Activated CD4-positive, alpha-beta memory T cell treated with anti-CD3 and anti-CD28 coated beads, Interleukin-2, amount 10 ng/mL, durations not matched to agents 7 days and 5 days (primary cell): ENCODE results near the gene IQCN. TPM values are rescaled to one million over a fixed set of nuclear protein-coding genes. Genes with fewer than 3 reads are reported as not detected.
A peak's percentile ranks its signal among the peaks of the same experiment; 100 is the strongest.

ENCODE experiments used
- CTCF ChIA-PET: fragments of 350-600 bp; sonication (Branson Sonifier 250); formaldehyde crosslinking; loops from one replicate; lab custom pipeline; 2021; ENCODE audit warnings: antibody characterized with exemption, inconsistent platforms; lab: Charles Lee
- POLR2A ChIA-PET: fragments of 350-600 bp; sonication (Branson Sonifier 250); formaldehyde crosslinking; loops from one replicate; lab custom pipeline; 2021; ENCODE audit warnings: antibody characterized with exemption; lab: Charles Lee
- DNase-seq: peaks from one replicate; pipeline ENCODE4 v3.0.0-alpha.2; 2020
- H3K27ac Mint-ChIP-seq: one replicate; pipeline ENCODE4 v1.8.0; 2021; ENCODE audit warnings: mild to moderate bottlenecking, mixed read lengths
- H3K27me3 Mint-ChIP-seq: one replicate; pipeline ENCODE4 v1.8.0; 2021; ENCODE audit warnings: mixed read lengths
- H3K36me3 Mint-ChIP-seq: one replicate; pipeline ENCODE4 v1.8.0; 2021; ENCODE audit warnings: low read depth, mixed read lengths
- H3K4me1 Mint-ChIP-seq: one replicate; pipeline ENCODE4 v1.8.0; 2021; ENCODE audit warnings: mixed read lengths
- H3K4me3 Mint-ChIP-seq: one replicate; pipeline ENCODE4 v1.8.0; 2021; ENCODE audit warnings: mild to moderate bottlenecking, mixed read lengths
- H3K9me3 Mint-ChIP-seq: one replicate; pipeline ENCODE4 v1.8.0; 2021; ENCODE audit warnings: mixed read lengths
- total RNA-seq, 2 experiments: library from RNA; stranded (reverse); gene quantifications; one replicate each; pipeline ENCODE4 v1.2.3, GENCODE V29; 2021

The IQCN gene
- 1 to 10 TPM; 1.6 to 1.7 TPM for total RNA-seq

GRCh38 chr19:18274219-18274780 lies at the start of gene IQCN:
Gene IQCN (minus strand): TSS chr19:18274452. CDS start chr19:18269478, 4,974 bp downstream.
- DNase-seq: peak; percentile 45
- ChIA-PET CTCF (interaction anchor here (0.8 to 5.6 kb wide), 3 partner anchors 30 to 54 kb away, joined by 3 to 43 read pairs (median 4); no protein-coding TSS in a partner anchor), POLR2A (interaction anchor here (0.6 to 15.1 kb wide), 4 partner anchors 18 to 155 kb away, joined by 3 to 1184 read pairs (median 4); partner anchors contain the start of gene LSM4)
- H3K9me3 Mint-ChIP-seq: no peaks in the 10 kb centered on the region
- peaks cover 40% of the 10 kb centered on the region for H3K36me3 Mint-ChIP-seq
- H3K4me3 Mint-ChIP-seq: no peak within 1 kb of the TSS
- no peak within 1 kb of the TSS for H3K27ac Mint-ChIP-seq
- no peaks in the 10 kb centered on the region for H3K27me3 Mint-ChIP-seq
- peaks cover 36% of the 10 kb centered on the region for H3K4me1 Mint-ChIP-seq

GRCh38 chr19:18322759-18323460 lies 48.7 kb upstream of the IQCN start, which contains the start of gene LSM4:
Gene LSM4 (minus strand): TSS chr19:18323076. CDS start chr19:18323020, 56 bp downstream.
- Mint-ChIP-seq H3K36me3 (peaks cover 38% of the 10 kb centered on the region), H3K4me3 (peak within 1 kb of the TSS; percentile 91), H3K27me3 (no peaks in the 10 kb centered on the region), H3K27ac (peak within 1 kb of the TSS; percentile 96), H3K9me3 (no peaks in the 10 kb centered on the region), H3K4me1 (peaks cover 54% of the 10 kb centered on the region)
- ChIA-PET POLR2A (interaction anchor here (0.8 to 25.3 kb wide), 15 partner anchors 16 to 249 kb away, joined by 3 to 1184 read pairs (median 7); partner anchors contain the start of genes IQCN, JUND, MPV17L2 and RAB3A), CTCF (interaction anchor here (0.6 to 13.8 kb wide), 17 partner anchors 9 to 171 kb away, joined by 3 to 393 read pairs (median 5); partner anchors contain the start of genes JUND, MPV17L2, RAB3A and SSBP4)
- peak; percentile 100 for DNase-seq

GRCh38 chr19:18322318-18322758 lies 48.1 kb upstream of the IQCN start:
- ChIA-PET POLR2A (interaction anchor here (0.9 to 25.3 kb wide), 16 partner anchors 9 to 1013 kb away, joined by 3 to 1184 read pairs (median 6); partner anchors contain the start of genes DDA1, IQCN, JUND and MPV17L2), CTCF (interaction anchor here (0.6 to 13.8 kb wide), 20 partner anchors 10 to 170 kb away, joined by 3 to 393 read pairs (median 5); partner anchors contain the start of genes IQCN, JUND, MPV17L2 and RAB3A)
- H3K27ac Mint-ChIP-seq: peak overlapping the region; percentile 96
- H3K36me3 Mint-ChIP-seq: peaks cover 42% of the 10 kb centered on the region
- DNase-seq: peak; percentile 65
- peaks cover 60% of the 10 kb centered on the region for H3K4me1 Mint-ChIP-seq
- no peaks in the 10 kb centered on the region for H3K9me3 Mint-ChIP-seq
- H3K27me3 Mint-ChIP-seq: no peaks in the 10 kb centered on the region
- H3K4me3 Mint-ChIP-seq: peak overlapping the region; percentile 91

GRCh38 chr19:18321734-18322102 lies 47.5 kb upstream of the IQCN start:
- POLR2A ChIA-PET: interaction anchor here (0.9 to 25.3 kb wide), 16 partner anchors 9 to 1012 kb away, joined by 3 to 1184 read pairs (median 6); partner anchors contain the start of genes DDA1, IQCN, JUND and MPV17L2
- H3K36me3 Mint-ChIP-seq: peaks cover 42% of the 10 kb centered on the region
- peaks cover 61% of the 10 kb centered on the region for H3K4me1 Mint-ChIP-seq
- CTCF ChIA-PET: interaction anchor here (0.7 to 13.8 kb wide), 15 partner anchors 10 to 170 kb away, joined by 3 to 393 read pairs (median 5); partner anchors contain the start of genes IQCN, JUND and RAB3A
- H3K9me3 Mint-ChIP-seq: no peaks in the 10 kb centered on the region
- peak overlapping the region; percentile 91 for H3K4me3 Mint-ChIP-seq
- DNase-seq: peak; percentile 61
- H3K27ac Mint-ChIP-seq: peak overlapping the region; percentile 96
- H3K27me3 Mint-ChIP-seq: no peaks in the 10 kb centered on the region

- ChIA-PET CTCF (interaction anchor here (0.9 to 13.8 kb wide), 10 partner anchors 7 to 160 kb away, joined by 3 to 393 read pairs (median 6); partner anchors contain the start of gene JUND), POLR2A (interaction anchor here (1.2 to 25.3 kb wide), 10 partner anchors 10 to 1012 kb away, joined by 3 to 1184 read pairs (median 7); partner anchors contain the start of genes DDA1, IQCN, JUND and MPV17L2)
- H3K9me3 Mint-ChIP-seq: no peaks in the 10 kb centered on the region
- peak overlapping the region; percentile 96 for H3K27ac Mint-ChIP-seq
- H3K36me3 Mint-ChIP-seq: peaks cover 42% of the 10 kb centered on the region
- no peaks in the 10 kb centered on the region for H3K27me3 Mint-ChIP-seq
- peaks cover 66% of the 10 kb centered on the region for H3K4me1 Mint-ChIP-seq
- peak overlapping the region; percentile 91 for H3K4me3 Mint-ChIP-seq
- DNase-seq: no peak
Measured at GRCh38 chr19:18320865-18321733, 46.8 kb upstream of the IQCN start.

GRCh38 chr19:18319591-18320135 lies 45.4 kb upstream of the IQCN start:
- CTCF ChIA-PET: interaction anchor here (0.7 to 13.8 kb wide), 5 partner anchors 9 to 40 kb away, joined by 3 to 393 read pairs (median 4); partner anchors contain the start of gene JUND
- peak overlapping the region; percentile 41 for H3K4me3 Mint-ChIP-seq
- no peaks in the 10 kb centered on the region for H3K27me3 Mint-ChIP-seq
- peaks cover 73% of the 10 kb centered on the region for H3K4me1 Mint-ChIP-seq
- peaks cover 46% of the 10 kb centered on the region for H3K36me3 Mint-ChIP-seq
- peak overlapping the region; percentile 96 for H3K27ac Mint-ChIP-seq
- DNase-seq: no peak
- H3K9me3 Mint-ChIP-seq: no peaks in the 10 kb centered on the region
- POLR2A ChIA-PET: interaction anchor here (8.1 to 25.3 kb wide), 3 partner anchors 12 to 39 kb away, joined by 174 to 1184 read pairs (median 335); partner anchors contain the start of genes IQCN and JUND

GRCh38 chr19:18317961-18318800 lies 43.9 kb upstream of the IQCN start:
- CTCF ChIA-PET: interaction anchor here (1.2 to 13.8 kb wide), 4 partner anchors 10 to 39 kb away, joined by 3 to 393 read pairs (median 22); partner anchors contain the start of gene JUND
- peak; percentile 73 for DNase-seq
- no peaks in the 10 kb centered on the region for H3K9me3 Mint-ChIP-seq
- peak overlapping the region; percentile 96 for H3K27ac Mint-ChIP-seq
- H3K27me3 Mint-ChIP-seq: no peaks in the 10 kb centered on the region
- POLR2A ChIA-PET: interaction anchor here (0.9 to 25.3 kb wide), 8 partner anchors 10 to 127 kb away, joined by 3 to 1184 read pairs (median 7); partner anchors contain the start of genes IQCN and JUND
- peaks cover 49% of the 10 kb centered on the region for H3K36me3 Mint-ChIP-seq
- peaks cover 65% of the 10 kb centered on the region for H3K4me1 Mint-ChIP-seq
- peak overlapping the region; percentile 64 for H3K4me3 Mint-ChIP-seq

GRCh38 chr19:18313398-18313797 lies 39.1 kb upstream of the IQCN start:
- H3K4me3 Mint-ChIP-seq: no peak overlapping the region
- peaks cover 35% of the 10 kb centered on the region for H3K4me1 Mint-ChIP-seq
- H3K27ac Mint-ChIP-seq: no peak overlapping the region
- ChIA-PET CTCF (interaction anchor here (13.8 kb wide), 1 partner anchor 34 kb away, joined by 393 read pairs; the partner anchor contains the start of gene JUND), POLR2A (interaction anchor here (1.1 to 25.3 kb wide), 4 partner anchors 6 to 33 kb away, joined by 3 to 1184 read pairs (median 170); partner anchors contain the start of genes IQCN, JUND and LSM4)
- no peaks in the 10 kb centered on the region for H3K9me3 Mint-ChIP-seq
- peaks cover 35% of the 10 kb centered on the region for H3K36me3 Mint-ChIP-seq
- H3K27me3 Mint-ChIP-seq: no peaks in the 10 kb centered on the region
- DNase-seq: no peak

GRCh38 chr19:18312092-18312534 lies 37.9 kb upstream of the IQCN start:
- ChIA-PET CTCF (interaction anchor here (13.8 kb wide), 1 partner anchor 33 kb away, joined by 393 read pairs; the partner anchor contains the start of gene JUND), POLR2A (interaction anchor here (12.9 to 25.3 kb wide), 2 partner anchors 7 to 31 kb away, joined by 335 to 1184 read pairs; partner anchors contain the start of genes IQCN, JUND and LSM4)
- H3K9me3 Mint-ChIP-seq: no peaks in the 10 kb centered on the region
- peaks cover 32% of the 10 kb centered on the region for H3K4me1 Mint-ChIP-seq
- H3K27ac Mint-ChIP-seq: no peak overlapping the region
- no peak overlapping the region for H3K4me3 Mint-ChIP-seq
- DNase-seq: no peak
- peaks cover 39% of the 10 kb centered on the region for H3K36me3 Mint-ChIP-seq
- no peaks in the 10 kb centered on the region for H3K27me3 Mint-ChIP-seq

- H3K9me3 Mint-ChIP-seq: no peaks in the 10 kb centered on the region
Measured at GRCh38 chr19:18311502-18312091, 37.3 kb upstream of the IQCN start.

More at GRCh38 chr19:18311502-18312091, 37.3 kb upstream of the IQCN start:
- ChIA-PET POLR2A (interaction anchor here (12.9 to 25.3 kb wide), 2 partner anchors 7 to 31 kb away, joined by 335 to 1184 read pairs; partner anchors contain the start of genes IQCN, JUND and LSM4), CTCF (interaction anchor here (13.8 kb wide), 1 partner anchor 32 kb away, joined by 393 read pairs; the partner anchor contains the start of gene JUND)
- DNase-seq: no peak
- Mint-ChIP-seq H3K4me1 (peaks cover 36% of the 10 kb centered on the region), H3K27ac (no peak overlapping the region), H3K4me3 (no peak overlapping the region), H3K36me3 (peaks cover 44% of the 10 kb centered on the region), H3K27me3 (no peaks in the 10 kb centered on the region)
